CD14-positive monocyte (primary cell): Measurements from ENCODE around the gene CD80. TPM values are rescaled to one million over a fixed set of nuclear protein-coding genes. Genes with fewer than 3 reads are reported as not detected.

Experiments used
- DNase-seq, 3 donors: peaks; one replicate each; pipeline ENCODE4 v3.0.0-alpha.2; 2011 to 2022
- H2AFZ ChIP-seq: 2 replicates; pipeline ENCODE4 v1.6.0; 2012; ENCODE audit warnings: mild to moderate bottlenecking, low read depth, low read length, inconsistent platforms; ENCODE audit not compliant: insufficient read depth, poor library complexity, severe bottlenecking
- H3K27ac ChIP-seq, 2 donors: 1 replicate in 1 of 2; 2 replicates in 1 of 2; pipeline ENCODE4 v1.5.1; 2012 to 2013; ENCODE audit warnings: low read length in 2 of 2, control low read depth in 1 of 2, inconsistent platforms in 1 of 2, low read depth in 1 of 2, mild to moderate bottlenecking in 1 of 2
- H3K27me3 ChIP-seq, 2 donors: one replicate each; pipeline versions ENCODE4 v1.6.0 to v1.6.1; 2011 to 2013; ENCODE audit warnings: low read length in 2 of 2; ENCODE audit not compliant: control insufficient read depth in 2 of 2, insufficient read depth in 2 of 2
- H3K36me3 ChIP-seq, 2 donors: replicated peaks in 1 of 2; 1 replicate in 1 of 2; 2 replicates in 1 of 2; pipeline versions ENCODE4 v1.5.1 to v1.6.1; 2012 to 2013; ENCODE audit warnings: low read length in 2 of 2, control low read depth in 1 of 2, inconsistent platforms in 1 of 2, mild to moderate bottlenecking in 1 of 2; ENCODE audit not compliant: insufficient read depth in 2 of 2, control insufficient read depth in 1 of 2
- H3K4me1 ChIP-seq, 2 donors: 1 replicate in 1 of 2; 2 replicates in 1 of 2; pipeline versions ENCODE4 v1.5.1 to v1.6.1; 2012 to 2013; ENCODE audit warnings: low read length in 2 of 2, control low read depth in 1 of 2, inconsistent platforms in 1 of 2, mild to moderate bottlenecking in 1 of 2, moderate library complexity in 1 of 2; ENCODE audit not compliant: insufficient read depth in 2 of 2, control insufficient read depth in 1 of 2
- H3K4me2 ChIP-seq: replicated peaks from 2 replicates; pipeline ENCODE3; 2012; ENCODE audit warnings: low read length, moderate library complexity, mild to moderate bottlenecking; ENCODE audit not compliant: poor library complexity, severe bottlenecking; ENCODE audit errors: extremely low read depth
- H3K4me3 ChIP-seq, 3 experiments: fragments of 200-600 bp in 1 of 3; sonication (generic) in 1 of 3; replicated peaks in 1 of 3; 1 replicate in 2 of 3; 2 replicates in 1 of 3; pipeline ENCODE4 v1.5.1; 2011 to 2013; ENCODE audit warnings: low read length in 3 of 3, mild to moderate bottlenecking in 3 of 3, control low read depth in 2 of 3, low read depth in 2 of 3, inconsistent platforms in 1 of 3, moderate library complexity in 1 of 3
- H3K79me2 ChIP-seq: 2 replicates; pipeline ENCODE4 v1.6.0; 2012; ENCODE audit warnings: mild to moderate bottlenecking, control low read depth, inconsistent platforms, low read length, moderate library complexity; ENCODE audit not compliant: insufficient read depth
- H3K9ac ChIP-seq: 2 replicates; pipeline ENCODE4 v1.6.0; 2017; ENCODE audit warnings: low read length, mild to moderate bottlenecking; ENCODE audit not compliant: insufficient read depth, poor library complexity, severe bottlenecking
- H3K9me3 ChIP-seq, 2 donors: replicated peaks in 1 of 2; 1 replicate in 1 of 2; 2 replicates in 1 of 2; pipeline versions ENCODE4 v1.5.1 to v1.6.1; 2012 to 2013; ENCODE audit warnings: low read length in 2 of 2, control low read depth in 1 of 2; ENCODE audit not compliant: control insufficient read depth in 1 of 2, insufficient read depth in 1 of 2
- H4K20me1 ChIP-seq: 2 replicates; pipeline ENCODE4 v1.6.0; 2012; ENCODE audit warnings: mild to moderate bottlenecking, low read length, control low read depth, moderate library complexity; ENCODE audit not compliant: insufficient read depth
- H3K27ac Mint-ChIP-seq, 7 donors: one replicate each; pipeline ENCODE4 v1.8.0; 2020; ENCODE audit warnings: mild to moderate bottlenecking in 7 of 7, mixed read lengths in 7 of 7, moderate library complexity in 6 of 7, inconsistent platforms in 2 of 7
- H3K27me3 Mint-ChIP-seq, 3 donors: one replicate each; pipeline ENCODE4 v1.8.0; 2021 to 2022; ENCODE audit warnings: low read depth in 3 of 3, mild to moderate bottlenecking in 3 of 3, mixed read lengths in 3 of 3, moderate library complexity in 3 of 3, inconsistent platforms in 1 of 3
- H3K36me3 Mint-ChIP-seq, 2 donors: one replicate each; pipeline ENCODE4 v1.8.0; 2020; ENCODE audit warnings: mixed read lengths in 2 of 2, inconsistent platforms in 1 of 2, mild to moderate bottlenecking in 1 of 2
- H3K4me1 Mint-ChIP-seq: one replicate; pipeline ENCODE4 v1.8.0; 2020; ENCODE audit warnings: mild to moderate bottlenecking, mixed read lengths
- H3K4me3 Mint-ChIP-seq, 2 donors: one replicate each; pipeline ENCODE4 v1.8.0; 2020; ENCODE audit warnings: mild to moderate bottlenecking in 2 of 2, mixed read lengths in 2 of 2, moderate library complexity in 1 of 2
- H3K9me3 Mint-ChIP-seq, 7 donors: one replicate each; pipeline ENCODE4 v1.8.0; 2020 to 2022; ENCODE audit warnings: mixed read lengths in 7 of 7, mild to moderate bottlenecking in 6 of 7, moderate library complexity in 6 of 7, inconsistent platforms in 2 of 7
- WGBS: methylation state at CpG from one replicate; pipeline ENCODE4 v1.1.5; 2013; ENCODE audit warnings: missing lambda C conversion rate; ENCODE audit not compliant: insufficient coverage; 5-methylcytosine and 5-hydroxymethylcytosine counted together
- intact Hi-C, 2 donors: fragments of 100-400 bp; cut with micrococcal nuclease; formaldehyde crosslinking; loops; one replicate each; pipeline versions ENCODE4 v1.15.0 to v1.15.1; 2023
- polyA minus RNA-seq: library from RNA; depleted of rRNA, polyadenylated mRNA; stranded (reverse); fragments of >200 nt; gene quantifications from 2 replicates; pipeline ENCODE4 v1.2.3, GENCODE V29; 2012
- polyA plus RNA-seq, 3 donors: library from polyadenylated mRNA; depleted of rRNA in 1 of 3; unstranded in 2 of 3; stranded (reverse) in 1 of 3; fragments of 300-500 nt in 2 of 3; fragments of >200 nt in 1 of 3; fragmentation: Illumina TruSeq in 2 of 3; gene quantifications; 1 replicate in 2 of 3; 2 replicates in 1 of 3; pipeline ENCODE4 v1.2.3, GENCODE V29; 2012 to 2021
- total RNA-seq, 12 experiments: library from RNA in 1 of 12; stranded (reverse) in 1 of 12; fragments of 120-200 nt in 1 of 12; gene quantifications; one replicate each; pipeline ENCODE4 v1.2.4 and lab custom pipeline; 2013 to 2026; ENCODE audit warnings: mixed read lengths in 6 of 12, inconsistent platforms in 1 of 12
- TF ChIP-seq, protein P1 (sequence below): fragments of 200-600 bp; IDR thresholded peaks from one replicate; pipeline ENCODE4 v1.8.0; 2022; ENCODE audit warnings: antibody characterized with exemption, mild to moderate bottlenecking

CD80 gene, protein sequence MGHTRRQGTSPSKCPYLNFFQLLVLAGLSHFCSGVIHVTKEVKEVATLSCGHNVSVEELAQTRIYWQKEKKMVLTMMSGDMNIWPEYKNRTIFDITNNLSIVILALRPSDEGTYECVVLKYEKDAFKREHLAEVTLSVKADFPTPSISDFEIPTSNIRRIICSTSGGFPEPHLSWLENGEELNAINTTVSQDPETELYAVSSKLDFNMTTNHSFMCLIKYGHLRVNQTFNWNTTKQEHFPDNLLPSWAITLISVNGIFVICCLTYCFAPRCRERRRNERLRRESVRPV
- 0.48 TPM for total RNA-seq (2013)
- polyA plus RNA-seq = under 1 TPM; 0.47 to 0.87 (median 0.47) TPM
- 0.64 and 0.97 TPM in 2 replicates for polyA minus RNA-seq
- 1.8 to 68.9 (median 6.9) reads per million in 11 experiments for total RNA-seq (lab: John Stamatoyannopoulos, UW)

DNA sequence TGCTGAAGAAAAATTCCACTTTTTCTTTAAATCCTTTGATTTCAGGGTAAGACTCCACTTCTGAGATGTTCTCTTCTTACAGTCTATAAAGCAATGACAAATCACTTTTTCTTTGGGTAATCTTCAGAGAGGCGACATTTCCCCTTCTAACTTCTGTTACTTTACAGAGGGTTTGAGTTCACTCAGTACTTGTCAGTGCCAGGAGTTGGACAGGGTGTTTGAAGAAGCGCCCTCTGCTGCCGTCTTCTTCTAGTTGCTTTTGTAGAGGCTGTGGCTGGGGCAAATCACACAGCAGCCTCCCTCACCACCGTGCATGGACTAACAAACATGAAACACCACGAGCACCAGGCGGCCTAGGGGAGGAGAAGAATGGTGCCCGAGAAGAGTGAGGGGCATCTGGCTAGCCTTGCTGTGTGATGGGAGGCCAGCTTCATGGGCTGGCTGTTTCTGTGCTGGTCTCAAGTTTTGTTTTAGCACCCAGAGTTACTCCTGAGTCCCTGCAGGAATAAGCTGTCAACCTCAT lies at the start of gene CD80:
Gene CD80 (minus strand): TSS at position 174 of the 523 bp plus-strand sequence. CDS start 1,886 bp downstream, outside the sequence.
- Histone ChIP-seq H3K9ac (peak within 1 kb of the TSS; percentile 9), H2AFZ (peak within 1 kb of the TSS; percentile 66), H3K27me3 (no peaks in the 10 kb centered on the region), H4K20me1 (no peaks in the 10 kb centered on the region), H3K9me3 (no peaks in the 10 kb centered on the region), H3K36me3 (no peaks in the 10 kb centered on the region), H3K4me3 (no peak within 1 kb of the TSS), H3K79me2 (no peaks in the 10 kb centered on the region), H3K4me2 (peak within 1 kb of the TSS; percentile 3), H3K27ac (peak within 1 kb of the TSS; percentile 68 to 84), H3K4me1 (peaks cover 47 to 48% of the 10 kb centered on the region in 2 donors)
- DNase-seq = peak; percentile 84 to 90 (median 87)
- Mint-ChIP-seq H3K36me3 (peaks cover 0 to 2% of the 10 kb centered on the region in 2 donors), H3K4me1 (peaks cover 56% of the 10 kb centered on the region), H3K4me3 (peak within 1 kb of the TSS; percentile 20 to 73), H3K27me3 (peaks cover 0 to 2% (median 0%) of the 10 kb centered on the region in 3 donors), H3K9me3 (no peaks in the 10 kb centered on the region), H3K27ac (peak within 1 kb of the TSS; percentile 85 to 95 (median 90))
- TF ChIP-seq, protein P1, sequence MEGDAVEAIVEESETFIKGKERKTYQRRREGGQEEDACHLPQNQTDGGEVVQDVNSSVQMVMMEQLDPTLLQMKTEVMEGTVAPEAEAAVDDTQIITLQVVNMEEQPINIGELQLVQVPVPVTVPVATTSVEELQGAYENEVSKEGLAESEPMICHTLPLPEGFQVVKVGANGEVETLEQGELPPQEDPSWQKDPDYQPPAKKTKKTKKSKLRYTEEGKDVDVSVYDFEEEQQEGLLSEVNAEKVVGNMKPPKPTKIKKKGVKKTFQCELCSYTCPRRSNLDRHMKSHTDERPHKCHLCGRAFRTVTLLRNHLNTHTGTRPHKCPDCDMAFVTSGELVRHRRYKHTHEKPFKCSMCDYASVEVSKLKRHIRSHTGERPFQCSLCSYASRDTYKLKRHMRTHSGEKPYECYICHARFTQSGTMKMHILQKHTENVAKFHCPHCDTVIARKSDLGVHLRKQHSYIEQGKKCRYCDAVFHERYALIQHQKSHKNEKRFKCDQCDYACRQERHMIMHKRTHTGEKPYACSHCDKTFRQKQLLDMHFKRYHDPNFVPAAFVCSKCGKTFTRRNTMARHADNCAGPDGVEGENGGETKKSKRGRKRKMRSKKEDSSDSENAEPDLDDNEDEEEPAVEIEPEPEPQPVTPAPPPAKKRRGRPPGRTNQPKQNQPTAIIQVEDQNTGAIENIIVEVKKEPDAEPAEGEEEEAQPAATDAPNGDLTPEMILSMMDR = peak; percentile 66
- no CpG with 5 or more reads among the region's 7 CpGs for WGBS
- intact Hi-C loops = no loop called here

DNA sequence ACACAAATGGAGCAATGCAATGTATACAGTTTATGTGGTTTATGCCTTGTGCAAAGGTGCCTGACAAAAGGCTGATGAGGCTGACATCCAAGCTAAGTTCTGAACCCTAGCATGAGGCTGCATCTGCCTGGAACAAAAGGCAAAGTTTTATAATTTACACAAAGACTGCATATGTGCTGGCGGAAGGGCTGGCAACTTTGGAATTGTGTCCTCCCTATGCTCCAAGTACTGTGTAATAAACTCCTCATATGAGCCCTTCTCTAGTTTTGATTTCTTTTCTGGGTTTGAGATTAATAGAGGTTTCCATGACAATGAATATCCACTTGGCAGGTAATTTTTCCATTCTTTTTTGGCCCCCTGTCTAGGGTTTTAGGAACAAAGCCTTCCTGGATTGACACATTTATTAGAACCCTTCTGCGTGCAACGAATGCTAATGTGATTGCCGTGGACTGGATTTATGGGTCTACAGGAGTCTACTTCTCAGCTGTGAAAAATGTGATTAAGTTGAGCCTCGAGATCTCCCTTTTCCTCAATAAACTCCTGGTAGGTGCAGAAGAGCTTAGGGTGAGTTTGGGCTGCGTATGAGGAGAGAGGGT lies 49.1 kb upstream of the CD80 start:
- Histone ChIP-seq H3K9me3 (no peaks in the 10 kb centered on the region), H3K9ac (no peak overlapping the region), H3K4me1 (no peaks in the 10 kb centered on the region), H3K79me2 (no peaks in the 10 kb centered on the region), H3K4me3 (no peak overlapping the region), H2AFZ (no peak overlapping the region), H3K36me3 (no peaks in the 10 kb centered on the region), H3K27me3 (no peaks in the 10 kb centered on the region), H3K4me2 (no peak overlapping the region), H4K20me1 (no peaks in the 10 kb centered on the region), H3K27ac (no peak overlapping the region)
- Mint-ChIP-seq H3K27ac (no peak overlapping the region), H3K4me1 (no peaks in the 10 kb centered on the region), H3K9me3 (peaks cover 0 to 8% (median 0%) of the 10 kb centered on the region in 7 donors), H3K4me3 (no peak overlapping the region), H3K27me3 (peaks cover 2 to 14% (median 4%) of the 10 kb centered on the region in 3 donors), H3K36me3 (no peaks in the 10 kb centered on the region)
- intact Hi-C loops = no loop called here
- TF ChIP-seq, protein P1 = no peak
- DNase-seq = no peak
- no CpG with 5 or more reads among the region's 6 CpGs for WGBS
